Activated CD8-positive, alpha-beta memory T cell treated with anti-CD3 and anti-CD28 coated beads, Interleukin-2, amount 10 ng/mL, durations not matched to agents 7 days and 5 days (primary cell): ENCODE data around the gene PROSER3. TPM values are rescaled to one million over a fixed set of nuclear protein-coding genes. Genes with fewer than 3 reads are reported as not detected.
A peak's percentile ranks its signal among the peaks of the same experiment; 100 is the strongest.

ENCODE experiments used
- ATAC-seq: fragments of 150-1000 bp; cut with Tn5 transposase; one replicate; pipeline ENCODE4 v1.10.0; 2021; ENCODE audit warnings: moderate library complexity
- CTCF ChIA-PET: fragments of 350-600 bp; sonication (Branson Sonifier 250); formaldehyde crosslinking; loops from one replicate; lab custom pipeline; 2021; ENCODE audit warnings: antibody characterized with exemption; lab: Charles Lee
- DNase-seq: peaks from one replicate; pipeline ENCODE4 v3.0.0-alpha.2; 2020
- H3K27ac Mint-ChIP-seq: one replicate; pipeline ENCODE4 v1.8.0; 2021; ENCODE audit warnings: mild to moderate bottlenecking, mixed read lengths
- H3K27me3 Mint-ChIP-seq: one replicate; pipeline ENCODE4 v1.8.0; 2021; ENCODE audit warnings: mixed read lengths
- H3K36me3 Mint-ChIP-seq: one replicate; pipeline ENCODE4 v1.8.0; 2021; ENCODE audit warnings: mild to moderate bottlenecking, mixed read lengths
- H3K4me1 Mint-ChIP-seq: one replicate; pipeline ENCODE4 v1.8.0; 2021; ENCODE audit warnings: mixed read lengths
- H3K4me3 Mint-ChIP-seq: one replicate; pipeline ENCODE4 v1.8.0; 2021; ENCODE audit warnings: mild to moderate bottlenecking, moderate library complexity, mixed read lengths
- H3K9me3 Mint-ChIP-seq: one replicate; pipeline ENCODE4 v1.8.0; 2022; ENCODE audit warnings: low read depth, mixed read lengths
- total RNA-seq, 2 experiments: library from RNA; stranded (reverse); gene quantifications; one replicate each; pipeline ENCODE4 v1.2.3, GENCODE V29; 2021

PROSER3 gene
- total RNA-seq, 2 experiments from 2014 or later = 46.5 to 57.8 TPM

DNA sequence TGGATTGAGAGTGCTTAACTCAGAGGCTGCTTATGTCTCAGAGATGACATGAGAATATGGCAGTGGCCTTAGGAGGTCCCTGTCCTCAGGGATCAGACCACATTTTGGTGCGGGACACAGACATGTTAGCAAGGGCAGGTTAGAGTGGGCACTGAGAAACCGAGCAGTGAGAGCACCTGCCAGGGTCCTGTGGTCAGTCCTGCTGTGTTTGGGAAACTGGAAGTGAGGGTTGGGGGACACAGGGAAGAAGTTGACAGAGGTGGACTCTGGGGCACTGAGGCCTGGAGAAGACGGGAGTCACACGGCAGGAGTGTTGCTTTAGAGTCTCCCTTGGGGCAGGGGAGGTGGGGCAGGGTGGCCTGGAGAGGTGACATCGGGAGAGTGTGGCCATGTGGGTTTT lies 23.1 kb upstream of the PROSER3 start:
- no peak for ATAC-seq
- Mint-ChIP-seq H3K4me1 (peaks cover 7% of the 10 kb centered on the region), H3K27me3 (no peaks in the 10 kb centered on the region), H3K9me3 (no peaks in the 10 kb centered on the region), H3K36me3 (peaks cover 43% of the 10 kb centered on the region), H3K27ac (no peak overlapping the region), H3K4me3 (no peak overlapping the region)
- DNase-seq = no peak
- CTCF ChIA-PET = interaction anchor here (1.5 kb wide), 1 partner anchor 23 kb away, joined by 3 read pairs; no protein-coding TSS in a partner anchor

GRCh38 chr19:35736913-35737886 lies 20.8 kb upstream of the PROSER3 start:
- no peak overlapping the region for H3K4me3 Mint-ChIP-seq
- ATAC-seq (no peak), DNase-seq (peak; percentile 56)
- CTCF ChIA-PET = interaction anchor here (0.8 to 2.4 kb wide), 7 partner anchors 10 to 195 kb away, joined by 3 to 9 read pairs (median 5); partner anchors contain the start of gene LIN37
- H3K9me3 Mint-ChIP-seq = no peaks in the 10 kb centered on the region
- peaks cover 14% of the 10 kb centered on the region for H3K4me1 Mint-ChIP-seq
- H3K36me3 Mint-ChIP-seq = peaks cover 33% of the 10 kb centered on the region
- no peak overlapping the region for H3K27ac Mint-ChIP-seq
- H3K27me3 Mint-ChIP-seq = no peaks in the 10 kb centered on the region

DNA sequence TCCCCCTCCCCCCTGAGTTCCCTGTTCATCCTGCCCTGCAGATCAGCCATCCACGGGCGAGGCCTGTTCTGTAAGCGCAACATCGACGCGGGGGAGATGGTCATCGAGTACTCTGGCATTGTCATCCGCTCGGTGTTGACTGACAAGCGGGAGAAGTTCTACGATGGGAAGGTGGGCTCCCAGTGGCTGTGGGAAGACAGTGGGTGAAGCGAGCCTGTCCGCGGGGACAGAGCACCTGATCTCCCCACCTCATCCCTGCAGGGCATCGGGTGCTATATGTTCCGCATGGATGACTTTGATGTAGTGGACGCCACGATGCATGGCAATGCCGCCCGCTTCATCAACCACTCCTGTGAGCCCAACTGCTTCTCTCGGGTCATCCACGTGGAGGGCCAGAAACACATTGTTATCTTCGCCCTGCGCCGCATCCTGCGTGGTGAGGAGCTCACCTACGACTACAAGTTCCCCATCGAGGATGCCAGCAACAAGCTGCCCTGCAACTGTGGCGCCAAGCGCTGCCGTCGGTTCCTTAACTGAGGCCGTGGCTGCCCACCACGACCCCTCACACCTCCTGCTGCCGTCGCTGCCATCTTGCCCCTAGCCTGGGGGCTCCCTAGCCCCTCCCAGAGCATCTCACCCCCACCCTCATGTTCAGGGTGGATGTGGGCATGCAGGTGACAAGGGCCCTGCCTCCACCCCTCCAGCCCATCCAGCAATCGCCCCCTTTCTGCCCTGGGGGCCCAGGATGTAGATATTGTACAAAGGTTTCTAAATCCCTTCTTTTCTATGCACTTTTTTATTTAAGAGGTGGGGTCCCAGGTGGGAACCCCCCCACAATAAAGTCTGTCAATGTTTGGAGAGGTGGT lies 19.7 kb upstream of the PROSER3 start:
- H3K27ac Mint-ChIP-seq = no peak overlapping the region
- H3K27me3 Mint-ChIP-seq = no peaks in the 10 kb centered on the region
- H3K4me1 Mint-ChIP-seq = peaks cover 22% of the 10 kb centered on the region
- H3K36me3 Mint-ChIP-seq = peaks cover 37% of the 10 kb centered on the region
- DNase-seq = no peak
- no peak overlapping the region for H3K4me3 Mint-ChIP-seq
- ATAC-seq = no peak
- H3K9me3 Mint-ChIP-seq = no peaks in the 10 kb centered on the region
- CTCF ChIA-PET = interaction anchor here (0.9 to 2.4 kb wide), 6 partner anchors 10 to 45 kb away, joined by 3 to 9 read pairs (median 5); partner anchors contain the start of gene LIN37

DNA sequence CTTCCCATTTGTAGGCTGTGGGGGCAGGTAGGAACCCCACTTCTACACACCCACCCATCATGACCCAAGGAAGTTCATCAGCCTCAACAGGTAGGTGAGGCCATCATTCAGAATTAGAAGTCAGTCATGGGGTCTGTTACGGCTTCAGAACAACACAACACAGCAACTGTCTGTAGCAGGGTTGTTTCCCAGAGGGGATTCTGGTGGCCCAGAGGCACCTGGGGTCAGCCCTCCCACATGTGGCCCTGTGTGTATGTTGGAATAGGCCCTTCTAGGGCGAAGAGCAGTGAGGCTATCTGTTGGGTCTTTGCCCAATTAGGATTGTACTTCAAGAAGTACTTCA lies 19.1 kb upstream of the PROSER3 start:
- no peak overlapping the region for H3K4me3 Mint-ChIP-seq
- ATAC-seq = no peak

GRCh38 chr19:35739275-35740107 lies 18.5 kb upstream of the PROSER3 start:
- Mint-ChIP-seq H3K9me3 (no peaks in the 10 kb centered on the region), H3K27me3 (no peaks in the 10 kb centered on the region), H3K4me3 (peak overlapping the region; percentile 84), H3K27ac (no peak overlapping the region), H3K36me3 (peaks cover 34% of the 10 kb centered on the region), H3K4me1 (peaks cover 32% of the 10 kb centered on the region)
- DNase-seq = no peak
- no peak for ATAC-seq
- CTCF ChIA-PET = interaction anchor here (1.0 to 2.2 kb wide), 9 partner anchors 9 to 229 kb away, joined by 3 to 10 read pairs (median 4); partner anchors contain the start of genes HSPB6 and LIN37

More for the DNA sequence above, 19.1 kb upstream of the PROSER3 start:
- no peak for DNase-seq
- H3K9me3 Mint-ChIP-seq = no peaks in the 10 kb centered on the region
- H3K27ac Mint-ChIP-seq = peak overlapping the region; percentile 52
- CTCF ChIA-PET = interaction anchor here (2.2 to 2.4 kb wide), 4 partner anchors 12 to 44 kb away, joined by 7 to 10 read pairs (median 8); no protein-coding TSS in a partner anchor
- H3K36me3 Mint-ChIP-seq = peaks cover 40% of the 10 kb centered on the region
- H3K4me1 Mint-ChIP-seq = peaks cover 26% of the 10 kb centered on the region
- no peaks in the 10 kb centered on the region for H3K27me3 Mint-ChIP-seq

DNA sequence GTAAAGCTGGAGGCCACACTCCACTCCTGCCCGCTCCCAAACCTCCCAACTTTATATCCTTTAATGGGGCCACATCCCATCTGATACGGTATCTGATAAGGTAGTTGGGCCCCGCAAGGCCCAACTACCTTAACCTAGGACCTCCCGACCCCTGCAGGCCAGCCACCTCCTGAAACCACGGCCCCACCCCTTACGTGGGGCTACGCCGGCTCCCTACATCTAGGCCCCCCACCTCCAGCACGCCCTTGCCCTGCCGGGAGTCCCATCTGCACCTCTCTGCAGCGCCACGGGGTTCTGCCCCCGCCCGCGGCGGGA lies 17.9 kb upstream of the PROSER3 start:
- no peak for DNase-seq
- CTCF ChIA-PET = interaction anchor here (1.0 to 2.2 kb wide), 15 partner anchors 9 to 229 kb away, joined by 3 to 10 read pairs (median 4); partner anchors contain the start of genes HSPB6 and LIN37
- Mint-ChIP-seq H3K36me3 (peaks cover 29% of the 10 kb centered on the region), H3K4me1 (peaks cover 34% of the 10 kb centered on the region), H3K4me3 (peak overlapping the region; percentile 84), H3K9me3 (no peaks in the 10 kb centered on the region), H3K27me3 (no peaks in the 10 kb centered on the region), H3K27ac (peak overlapping the region; percentile 55)
- peak; percentile 20 for ATAC-seq

DNA sequence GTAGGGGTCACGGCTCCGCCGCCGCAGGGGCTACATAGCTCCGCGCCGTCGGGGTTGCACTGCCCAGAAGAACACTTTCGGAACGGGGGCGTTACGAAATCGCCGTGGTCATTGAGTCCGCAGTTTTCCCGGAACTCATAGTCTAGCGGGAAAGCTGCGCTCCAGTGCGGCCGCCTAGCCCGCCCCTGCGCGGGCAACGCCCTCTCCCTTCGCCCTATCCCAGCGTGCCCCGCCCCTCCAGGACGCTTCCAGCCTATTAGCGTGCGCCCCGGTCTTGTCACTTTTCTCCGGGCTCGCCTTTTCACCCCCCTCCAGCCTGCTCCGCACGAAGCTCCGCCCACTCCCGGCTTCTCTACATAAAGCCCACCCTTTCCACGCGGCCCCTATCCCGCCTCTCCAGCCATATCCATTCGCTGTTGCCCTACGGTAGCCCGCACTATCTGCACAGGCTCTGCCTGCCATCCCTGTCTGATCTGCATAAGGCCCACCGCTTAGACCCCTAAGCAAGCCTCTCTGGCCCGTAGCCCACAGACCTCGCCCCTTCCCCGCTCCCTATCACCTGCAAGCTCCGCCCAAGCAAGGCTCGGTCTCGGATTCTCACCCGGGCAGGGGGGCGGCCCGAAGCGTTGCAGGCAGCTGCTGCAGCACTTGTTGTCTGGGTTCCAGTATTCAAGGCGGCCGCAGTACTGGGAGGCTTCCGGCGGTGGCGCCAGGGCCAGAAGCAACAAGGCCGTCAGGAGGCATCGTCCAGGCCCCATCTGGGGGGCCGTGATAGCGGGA lies 17.4 kb upstream of the PROSER3 start:
- H3K27me3 Mint-ChIP-seq = no peaks in the 10 kb centered on the region
- H3K4me3 Mint-ChIP-seq = peak overlapping the region; percentile 84
- peak overlapping the region; percentile 96 for H3K27ac Mint-ChIP-seq
- CTCF ChIA-PET = interaction anchor here (0.6 to 2.2 kb wide), 17 partner anchors 8 to 230 kb away, joined by 3 to 10 read pairs (median 4); partner anchors contain the start of genes HSPB6 and LIN37
- H3K4me1 Mint-ChIP-seq = peaks cover 37% of the 10 kb centered on the region
- peak; percentile 99 for DNase-seq
- H3K9me3 Mint-ChIP-seq = no peaks in the 10 kb centered on the region
- H3K36me3 Mint-ChIP-seq = peaks cover 27% of the 10 kb centered on the region
- ATAC-seq = peak; percentile 72

DNA sequence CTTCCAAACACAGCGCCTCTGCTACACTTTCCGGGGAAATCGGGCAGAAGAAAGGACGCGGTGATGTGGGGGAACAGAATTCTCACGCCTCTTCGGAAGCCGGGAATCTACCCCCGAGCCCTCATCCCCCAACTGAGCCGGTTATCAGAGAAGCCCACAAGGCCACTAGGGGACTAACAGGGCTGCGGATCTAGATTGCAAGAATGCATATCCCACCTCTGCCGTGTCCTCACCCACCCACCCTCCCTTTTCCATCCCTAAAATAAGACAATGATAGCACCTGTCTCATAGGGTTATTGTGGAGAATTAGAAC lies 16.8 kb upstream of the PROSER3 start:
- H3K36me3 Mint-ChIP-seq = peaks cover 26% of the 10 kb centered on the region
- H3K9me3 Mint-ChIP-seq = no peaks in the 10 kb centered on the region
- peak overlapping the region; percentile 100 for H3K27ac Mint-ChIP-seq
- peaks cover 42% of the 10 kb centered on the region for H3K4me1 Mint-ChIP-seq
- DNase-seq (no peak), ATAC-seq (no peak)
- no peaks in the 10 kb centered on the region for H3K27me3 Mint-ChIP-seq
- CTCF ChIA-PET = interaction anchor here (0.6 to 2.2 kb wide), 13 partner anchors 10 to 230 kb away, joined by 3 to 10 read pairs (median 4); partner anchors contain the start of gene HSPB6
- H3K4me3 Mint-ChIP-seq = peak overlapping the region; percentile 84

DNA sequence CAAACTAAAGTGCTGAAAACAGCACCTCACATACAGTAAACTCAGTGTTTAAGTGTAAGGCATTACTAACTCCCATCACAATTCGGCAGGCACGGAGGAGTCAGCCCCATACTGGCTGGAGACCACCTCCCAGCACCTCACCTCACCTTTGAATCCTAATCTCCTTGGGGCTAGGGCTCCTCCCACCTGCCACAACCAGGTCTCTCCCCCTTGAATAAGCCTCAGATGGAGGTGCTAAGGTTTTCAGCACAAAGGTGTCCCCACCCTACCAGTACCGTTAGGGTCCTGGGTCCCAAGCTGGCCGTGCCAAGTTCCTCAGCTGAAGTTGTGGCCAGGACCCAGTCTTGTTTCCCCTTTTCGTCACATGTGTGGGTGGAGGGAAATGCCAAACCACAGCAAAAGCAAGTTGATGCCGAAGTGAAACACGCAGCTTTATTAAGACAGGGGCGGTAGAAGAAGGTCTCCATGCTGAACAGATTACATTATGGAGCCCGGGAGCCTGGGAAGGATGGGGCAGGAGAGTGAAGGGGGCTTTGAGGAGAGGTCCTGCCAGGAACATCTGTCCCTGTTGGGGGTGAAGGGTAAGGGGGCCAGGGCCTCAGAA lies 15.8 kb upstream of the PROSER3 start, which contains the start of gene IGFLR1:
TSS of gene IGFLR1 (minus strand) at position 332 of the 604 bp plus-strand sequence. CDS start 1,272 bp downstream, outside the sequence.
- H3K4me3 Mint-ChIP-seq = peak within 1 kb of the TSS; percentile 84
- H3K9me3 Mint-ChIP-seq = no peaks in the 10 kb centered on the region
- H3K4me1 Mint-ChIP-seq = peaks cover 49% of the 10 kb centered on the region
- DNase-seq (peak; percentile 85), ATAC-seq (no peak)
- H3K36me3 Mint-ChIP-seq = peaks cover 25% of the 10 kb centered on the region
- no peaks in the 10 kb centered on the region for H3K27me3 Mint-ChIP-seq
- CTCF ChIA-PET = interaction anchor here (1.0 to 1.8 kb wide), 4 partner anchors 24 to 137 kb away, joined by 3 to 7 read pairs (median 5); no protein-coding TSS in a partner anchor
- peak within 1 kb of the TSS; percentile 100 for H3K27ac Mint-ChIP-seq

GRCh38 chr19:35743640-35744429 lies 14.1 kb upstream of the PROSER3 start:
- H3K9me3 Mint-ChIP-seq = no peaks in the 10 kb centered on the region
- CTCF ChIA-PET = interaction anchor here (1.2 to 2.7 kb wide), 6 partner anchors 31 to 160 kb away, joined by 3 to 12 read pairs (median 5); no protein-coding TSS in a partner anchor

More at GRCh38 chr19:35743640-35744429, 14.1 kb upstream of the PROSER3 start:
- Mint-ChIP-seq H3K36me3 (peaks cover 12% of the 10 kb centered on the region), H3K4me1 (peaks cover 60% of the 10 kb centered on the region), H3K27ac (peak overlapping the region; percentile 100), H3K27me3 (no peaks in the 10 kb centered on the region), H3K4me3 (peak overlapping the region; percentile 89)
- no peak for DNase-seq
- ATAC-seq = no peak
